ENCODE data around the gene ZMYND8.
"Not testable (repeated sequence)": the region's sequence is repeated elsewhere in the genome, so short reads cannot be mapped to it uniquely, and the experiment has no call there.

The ZMYND8 gene

GRCh38 chr20:47202733-47203667 lies 153.5 kb downstream of the ZMYND8 start:
- H3K27ac ChIP-seq, result no peak overlapping the region
- no peak overlapping the region for H3K4me3 ChIP-seq

DNA sequence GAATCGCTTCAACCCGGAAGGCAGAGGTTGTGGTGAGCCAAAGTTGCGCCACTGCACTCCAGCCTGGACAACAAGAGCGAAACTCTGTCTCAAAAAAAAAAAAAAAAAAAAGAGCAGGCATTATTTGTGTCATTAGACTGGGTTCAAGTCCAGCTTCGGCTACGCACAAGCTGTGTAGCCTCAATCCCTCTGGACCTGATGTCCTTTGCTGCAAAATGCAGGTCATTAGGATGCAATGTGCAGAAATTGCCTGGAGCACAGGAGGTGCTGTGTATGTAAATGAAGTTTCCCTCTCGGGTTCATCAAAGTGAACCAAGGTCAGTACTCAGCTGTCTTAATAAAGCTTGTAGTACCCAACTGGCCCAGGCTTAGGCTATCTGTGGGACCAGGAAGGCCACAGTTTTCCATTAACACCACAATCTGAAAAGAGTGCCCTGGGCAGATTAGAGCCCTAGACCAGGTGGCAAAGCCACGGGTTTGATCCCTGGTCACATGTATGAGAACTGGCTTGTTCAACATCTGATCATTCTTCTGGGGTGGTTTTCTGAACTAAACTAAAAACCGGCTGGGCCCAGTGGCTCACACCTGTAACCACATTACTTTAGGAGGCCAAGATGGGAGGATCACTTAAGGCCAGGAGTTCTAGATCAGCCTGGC lies 155.3 kb downstream of the ZMYND8 start:
- no peak overlapping the region for H3K27ac ChIP-seq
- no peak overlapping the region for H3K4me3 ChIP-seq

DNA sequence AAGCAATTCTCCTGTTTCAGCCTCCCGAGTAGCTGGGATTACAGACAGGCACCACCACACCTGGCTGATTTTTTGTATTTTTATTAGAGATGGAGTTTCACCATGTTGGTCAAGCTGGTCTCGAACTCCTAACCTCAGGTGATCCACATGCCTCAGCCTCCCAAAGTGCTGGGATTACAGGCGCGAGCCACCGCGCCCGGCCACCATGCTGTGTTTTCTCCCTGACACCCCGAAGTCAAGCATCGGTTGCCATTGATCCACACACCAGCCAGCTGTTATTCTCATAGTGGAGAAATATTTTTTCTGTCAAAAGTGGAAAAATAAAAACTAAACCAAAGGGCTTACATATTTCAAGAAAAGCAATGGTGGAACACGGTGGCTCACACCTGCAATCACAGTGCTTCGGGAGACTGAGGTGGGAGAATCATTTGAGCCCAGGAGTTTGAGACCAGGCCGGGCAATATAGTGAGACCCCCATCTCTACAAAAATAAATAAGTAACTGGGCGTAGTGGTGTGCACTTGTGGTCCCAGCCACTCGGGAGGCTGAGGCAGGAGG lies 157.4 kb downstream of the ZMYND8 start:
- no peak overlapping the region for H3K27ac ChIP-seq
- no peak overlapping the region for H3K4me3 ChIP-seq

DNA sequence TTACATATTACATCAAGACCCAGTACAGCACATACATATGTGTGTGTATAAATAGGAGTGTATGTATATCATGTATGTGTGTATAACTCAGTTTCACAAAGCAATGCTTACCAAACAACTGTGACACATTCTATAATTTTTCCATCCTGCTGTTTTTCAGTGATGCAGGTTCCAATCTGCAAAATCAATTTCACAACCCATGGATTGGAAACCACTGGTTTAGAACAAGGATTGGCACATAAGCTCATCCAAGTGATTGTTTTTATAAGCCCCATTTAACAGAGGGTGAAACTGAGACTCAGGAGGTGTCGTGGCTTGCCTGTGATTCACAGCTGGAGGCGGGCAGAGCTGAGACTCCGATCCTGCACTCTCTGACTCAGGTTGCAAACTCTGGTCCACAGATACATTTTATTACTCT lies 158.2 kb downstream of the ZMYND8 start:
- no peak overlapping the region for H3K27ac ChIP-seq

GRCh38 chr20:47196091-47197081 lies 160.1 kb downstream of the ZMYND8 start:
- H3K27ac ChIP-seq, result no peak overlapping the region
- no peak overlapping the region for H3K4me3 ChIP-seq

More for the DNA sequence above, 158.2 kb downstream of the ZMYND8 start:
- no peak overlapping the region for H3K4me3 ChIP-seq

DNA sequence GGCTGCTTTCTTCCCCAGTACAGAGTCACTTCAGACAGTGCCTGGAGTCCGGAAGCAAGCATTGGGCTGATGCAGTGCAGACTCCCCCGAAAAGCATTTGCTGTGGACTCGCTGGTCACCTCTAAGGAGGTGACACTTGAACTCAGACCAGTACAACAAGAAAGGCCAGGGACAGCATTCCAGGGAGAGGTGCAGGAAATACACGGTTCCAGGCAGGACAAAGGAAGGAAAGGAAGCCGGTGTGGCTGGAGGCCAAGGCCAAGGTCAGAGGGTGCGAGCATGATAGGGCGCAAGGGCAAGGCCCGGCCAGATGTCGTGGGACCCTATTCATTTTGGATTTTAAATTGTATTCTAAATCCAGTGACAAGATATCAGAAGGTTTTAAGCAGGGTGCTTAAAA lies 160.9 kb downstream of the ZMYND8 start:
- Histone ChIP-seq H3K4me3 (no peak overlapping the region), H3K27ac (no peak overlapping the region)

DNA sequence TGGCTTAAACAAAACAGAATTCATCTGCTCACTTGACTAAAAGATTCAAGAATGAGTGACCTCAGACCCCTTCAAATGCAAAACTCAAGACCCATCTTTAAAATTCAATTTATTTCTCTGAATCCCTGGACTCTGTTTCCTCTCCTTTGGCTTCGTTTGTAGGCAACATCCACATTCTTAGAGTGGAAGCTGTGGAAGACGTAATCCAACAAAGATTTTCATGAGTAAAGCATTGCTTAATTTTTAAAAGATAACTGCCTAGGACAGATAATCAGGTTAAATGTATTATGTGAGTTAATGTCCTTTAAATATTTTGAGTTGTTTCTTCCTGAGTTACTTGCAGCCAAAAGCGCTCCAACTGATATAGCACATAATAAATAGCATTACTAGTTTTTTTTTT lies 164.5 kb downstream of the ZMYND8 start:
- Histone ChIP-seq H3K27ac (no peak overlapping the region), H3K4me3 (no peak overlapping the region)

DNA sequence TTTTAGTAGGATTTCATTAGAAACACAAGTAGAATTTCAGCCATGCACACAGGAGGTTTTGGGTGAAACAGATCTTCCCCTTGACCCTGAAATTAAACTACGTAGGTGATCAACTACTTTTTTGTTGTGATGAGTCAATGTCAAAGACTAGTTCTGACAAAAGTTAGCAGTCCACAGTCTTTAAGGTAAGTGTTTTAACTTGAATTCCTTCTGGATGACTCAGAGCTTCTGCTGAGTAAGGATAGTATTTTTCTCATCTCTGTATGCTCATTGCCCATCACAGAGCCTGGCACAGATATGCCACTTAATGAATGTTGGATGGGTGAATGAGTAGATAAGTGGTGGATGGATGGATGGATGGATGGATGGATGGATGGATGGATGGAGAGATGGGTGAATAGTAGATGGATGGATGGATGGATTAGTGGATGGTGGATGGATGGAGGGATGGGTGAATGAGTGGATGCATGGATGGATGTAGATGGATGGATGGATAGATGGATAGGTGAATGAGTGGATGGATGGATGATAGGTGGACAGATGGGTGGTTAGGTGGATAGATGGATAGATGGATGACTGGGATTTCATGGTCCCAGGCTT lies 165.3 kb downstream of the ZMYND8 start:
- H3K4me3 ChIP-seq, result no peak overlapping the region
- no peak overlapping the region for H3K27ac ChIP-seq

- no peak overlapping the region for H3K4me3 ChIP-seq
- no peak overlapping the region for H3K27ac ChIP-seq
These were observed 167.4 kb downstream of the ZMYND8 start for GRCh38 chr20:47189060-47189459.

- Histone ChIP-seq H3K27ac (no peak overlapping the region), H3K4me3 (no peak overlapping the region)
These were observed 168.0 kb downstream of the ZMYND8 start for GRCh38 chr20:47188540-47188939.

DNA sequence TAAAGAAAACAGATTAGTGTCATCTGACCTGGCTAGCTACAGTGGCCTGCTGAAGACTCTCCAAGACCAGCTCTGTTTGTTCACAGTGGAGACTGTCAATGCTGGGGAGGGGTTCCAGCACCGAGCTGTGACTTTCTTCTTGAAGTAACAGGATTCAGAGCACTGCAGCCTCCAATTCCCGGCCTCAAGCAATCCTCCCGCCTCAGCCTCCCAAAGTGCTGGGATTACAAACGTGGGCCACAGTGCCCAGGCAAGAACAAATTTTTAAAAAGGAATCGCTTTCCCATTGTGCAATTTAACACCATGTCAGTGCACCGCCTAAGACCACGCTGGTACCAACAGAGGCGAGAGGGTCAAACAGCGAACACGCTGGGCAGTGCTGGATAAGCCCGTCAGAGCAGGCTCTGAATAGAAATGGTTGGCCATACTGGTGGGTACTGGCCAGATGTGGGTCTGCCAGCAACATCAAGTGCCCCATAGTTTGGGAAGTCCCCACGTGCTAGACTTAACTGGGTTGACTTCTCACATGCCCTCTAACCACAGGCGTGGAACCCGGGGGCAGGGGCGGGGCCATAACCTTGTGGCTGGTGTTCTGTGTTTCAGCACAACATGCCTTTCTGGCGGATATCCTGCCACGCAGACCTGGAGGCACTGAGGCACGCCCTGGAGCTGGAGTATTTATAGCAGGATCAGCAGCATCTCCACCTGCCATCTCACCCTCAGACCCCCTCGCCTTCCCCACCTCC lies 168.9 kb downstream of the ZMYND8 start:
- H3K27ac ChIP-seq, result no peak overlapping the region
- H3K4me3 ChIP-seq, result no peak overlapping the region

DNA sequence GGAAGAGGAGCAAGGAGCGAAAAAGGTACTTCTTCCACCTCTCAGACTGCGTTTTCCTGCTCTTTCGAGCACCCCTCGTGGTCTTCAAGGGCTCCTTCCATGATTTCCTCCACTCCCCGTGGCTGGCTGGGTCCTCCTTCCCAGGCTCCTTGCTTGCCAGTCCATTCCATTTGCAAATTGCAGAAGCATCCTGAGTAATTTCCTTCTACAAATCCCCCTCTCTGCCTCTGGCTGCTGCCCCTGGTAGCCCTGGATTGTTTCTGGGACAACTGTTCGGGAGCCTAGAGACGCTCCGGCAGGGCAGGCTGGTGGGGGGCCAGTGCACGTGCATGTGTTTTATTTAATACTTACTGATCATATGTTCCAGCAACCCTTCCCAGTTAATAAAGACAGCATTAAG lies 173.1 kb downstream of the ZMYND8 start:
- Histone ChIP-seq H3K4me3 (no peak overlapping the region), H3K27ac (no peak overlapping the region)

GRCh38 chr20:47181056-47181862 lies 175.2 kb downstream of the ZMYND8 start:
- Histone ChIP-seq H3K27ac (no peak overlapping the region), H3K4me3 (no peak overlapping the region)

DNA sequence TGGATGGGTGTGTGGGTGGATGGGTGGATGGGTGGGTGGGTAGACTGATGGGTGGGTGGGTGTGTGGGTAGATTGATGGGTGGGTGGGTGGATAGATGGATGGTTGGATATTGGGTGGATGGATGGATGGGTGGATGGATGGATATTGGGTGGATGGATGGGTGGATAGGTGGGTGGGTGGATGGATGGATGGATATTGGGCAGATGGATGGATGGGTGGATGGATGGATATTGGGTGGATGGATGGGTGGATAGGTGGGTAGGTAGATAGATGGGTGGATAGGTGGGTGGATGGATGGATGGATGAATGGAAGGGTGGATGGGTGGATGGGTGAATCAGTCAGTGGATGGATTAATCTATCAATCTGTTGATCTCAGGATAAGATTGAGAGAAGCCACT lies 177.2 kb downstream of the ZMYND8 start:
- Histone ChIP-seq H3K27ac (no peak overlapping the region), H3K4me3 (no peak overlapping the region)

DNA sequence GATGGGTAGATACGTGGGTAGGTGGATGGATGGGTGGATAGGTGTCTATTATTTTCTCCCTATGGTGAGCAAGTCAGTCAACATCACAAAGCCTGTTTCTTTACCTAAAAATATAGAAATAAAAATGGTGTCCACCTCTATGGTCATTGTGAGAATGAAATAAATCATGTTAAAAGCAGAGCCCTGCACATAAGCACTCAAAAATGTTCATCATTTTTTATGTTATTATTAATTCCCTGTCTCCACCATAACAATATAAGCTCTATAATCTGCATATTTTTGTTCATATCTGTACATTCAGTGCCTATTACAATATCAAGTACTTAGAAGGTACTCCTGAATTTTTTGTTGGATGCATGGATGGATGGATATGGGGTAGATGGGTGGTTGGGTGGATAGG lies 177.6 kb downstream of the ZMYND8 start:
- H3K4me3 ChIP-seq, result no peak overlapping the region
- no peak overlapping the region for H3K27ac ChIP-seq

GRCh38 chr20:47178277-47178676 lies 178.2 kb downstream of the ZMYND8 start:
- Histone ChIP-seq H3K4me3 (no peak overlapping the region), H3K27ac (no peak overlapping the region)

GRCh38 chr20:47176217-47176616 lies 180.3 kb downstream of the ZMYND8 start:
- not testable (repeated sequence) for H3K27ac ChIP-seq, H3K4me3 ChIP-seq

GRCh38 chr20:47175493-47175892 lies 181.0 kb downstream of the ZMYND8 start:
- Histone ChIP-seq H3K27ac (no peak overlapping the region), H3K4me3 (no peak overlapping the region)

Measured in skin epidermis (tissue), 12 donors.